SJCRH30 (cell line): ENCODE data around the gene LCP2. TPM values are rescaled to one million over a fixed set of nuclear protein-coding genes. Genes with fewer than 3 reads are reported as not detected.

Experiments used
- DNase-seq, 2 experiments: peaks; one replicate each; pipeline ENCODE4 v3.0.0-alpha.2; 2015 to 2020
- H3K27ac ChIP-seq: fragments of 250-450 bp; sonication (Bioruptor Pico); 2 replicates; pipeline ENCODE4 v1.5.1; 2020; ENCODE audit warnings: mild to moderate bottlenecking, moderate library complexity
- H3K27me3 ChIP-seq: fragments of 250-450 bp; sonication (Bioruptor Pico); 2 replicates; pipeline ENCODE4 v1.5.1; 2020; ENCODE audit warnings: mild to moderate bottlenecking, moderate library complexity
- H3K36me3 ChIP-seq: fragments of 250-450 bp; sonication (Bioruptor Pico); 2 replicates; pipeline ENCODE4 v1.5.1; 2020; ENCODE audit warnings: mild to moderate bottlenecking, moderate library complexity
- H3K4me1 ChIP-seq: fragments of 250-450 bp; sonication (Bioruptor Pico); 2 replicates; pipeline ENCODE4 v1.5.1; 2020; ENCODE audit warnings: mild to moderate bottlenecking, moderate library complexity
- H3K4me3 ChIP-seq: fragments of 250-450 bp; sonication (Bioruptor Pico); 2 replicates; pipeline ENCODE4 v1.5.1; 2020; ENCODE audit warnings: mild to moderate bottlenecking, moderate library complexity
- H3K9me3 ChIP-seq: fragments of 250-450 bp; sonication (Bioruptor Pico); replicated peaks from 2 replicates; pipeline ENCODE4 v1.5.1; 2020; ENCODE audit warnings: mild to moderate bottlenecking, moderate library complexity
- total RNA-seq: library from RNA; depleted of rRNA; stranded (reverse); fragments of >200 nt; shearing (Covaris generic); gene quantifications from 2 replicates; pipeline ENCODE4 v1.2.3, GENCODE V29; 2014

The LCP2 gene
- total RNA-seq, 1 experiment from 2014 or later = not detected

DNA sequence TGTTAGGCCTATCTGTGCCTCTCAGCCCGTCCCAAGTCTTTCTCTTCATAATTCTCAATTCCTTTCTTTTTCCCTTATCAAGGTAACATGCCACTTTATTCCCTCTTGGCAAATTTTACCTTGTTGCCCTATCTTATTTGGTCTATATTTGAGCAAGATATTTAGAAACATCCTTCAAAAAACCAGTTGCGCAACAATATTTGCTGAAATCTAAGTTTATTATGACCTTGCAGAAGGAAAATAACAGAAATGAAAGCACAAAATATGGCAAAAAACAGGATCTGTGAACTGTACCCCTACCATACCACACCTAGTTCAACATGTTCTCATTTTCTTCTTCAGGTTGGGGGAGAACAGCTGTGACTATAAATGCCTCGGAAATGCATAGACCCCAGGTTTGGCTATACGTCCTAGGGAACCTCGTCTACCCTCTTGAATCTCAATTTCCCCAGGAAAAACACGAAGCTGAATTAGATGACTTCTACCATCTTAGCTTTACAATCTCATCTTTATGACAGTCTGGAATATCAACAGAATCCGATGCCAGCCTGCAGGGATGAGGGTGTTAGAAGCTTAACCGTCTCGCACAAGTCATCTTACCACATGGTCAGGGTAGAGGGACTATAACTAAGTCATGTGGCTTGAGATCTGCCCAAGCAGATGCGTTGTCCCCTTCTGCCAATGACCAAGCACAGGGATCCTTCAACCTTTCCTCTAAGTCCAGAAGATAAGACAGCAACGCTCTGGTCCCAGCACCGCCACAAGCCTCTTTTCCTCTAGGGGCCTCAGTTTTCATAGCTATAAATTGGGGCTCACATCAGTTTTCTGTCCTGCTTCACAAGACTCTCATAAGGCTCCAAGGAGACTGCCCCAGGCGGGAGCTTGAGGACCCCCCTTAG lies 1.3 kb downstream of the LCP2 start:
- no peak overlapping the region for H3K4me3 ChIP-seq
- no peaks in the 10 kb centered on the region for H3K36me3 ChIP-seq
- H3K9me3 ChIP-seq = no peaks in the 10 kb centered on the region
- H3K27me3 ChIP-seq = no peaks in the 10 kb centered on the region; the same call in 1 of the 2 replicates
- no peak for DNase-seq
- no peaks in the 10 kb centered on the region for H3K4me1 ChIP-seq
- no peak overlapping the region for H3K27ac ChIP-seq

DNA sequence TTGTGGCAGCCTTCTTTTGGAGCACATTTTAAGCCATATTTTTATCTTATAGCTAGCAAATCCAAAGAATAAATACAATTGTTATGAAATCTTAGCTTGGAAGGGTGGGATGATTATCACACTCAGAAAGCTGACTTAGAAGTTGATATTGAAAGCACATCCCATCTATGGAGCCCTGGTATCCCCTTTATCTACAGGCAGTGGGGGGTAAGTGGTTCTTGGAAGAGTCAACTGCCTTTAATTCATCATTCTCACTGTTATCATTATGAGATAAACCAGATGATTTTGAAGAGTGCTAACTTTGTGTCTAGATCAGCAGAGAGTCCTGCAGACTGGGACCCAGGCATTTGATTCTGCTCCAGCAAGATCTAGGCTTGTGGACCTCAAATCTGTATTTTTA lies 3.0 kb downstream of the LCP2 start:
- H3K27ac ChIP-seq = no peak overlapping the region
- no peaks in the 10 kb centered on the region for H3K4me1 ChIP-seq
- no peak overlapping the region for H3K4me3 ChIP-seq
- no peaks in the 10 kb centered on the region for H3K9me3 ChIP-seq
- H3K27me3 ChIP-seq = no peaks in the 10 kb centered on the region; the same call in 1 of the 2 replicates
- H3K36me3 ChIP-seq = no peaks in the 10 kb centered on the region
- no peak for DNase-seq

DNA sequence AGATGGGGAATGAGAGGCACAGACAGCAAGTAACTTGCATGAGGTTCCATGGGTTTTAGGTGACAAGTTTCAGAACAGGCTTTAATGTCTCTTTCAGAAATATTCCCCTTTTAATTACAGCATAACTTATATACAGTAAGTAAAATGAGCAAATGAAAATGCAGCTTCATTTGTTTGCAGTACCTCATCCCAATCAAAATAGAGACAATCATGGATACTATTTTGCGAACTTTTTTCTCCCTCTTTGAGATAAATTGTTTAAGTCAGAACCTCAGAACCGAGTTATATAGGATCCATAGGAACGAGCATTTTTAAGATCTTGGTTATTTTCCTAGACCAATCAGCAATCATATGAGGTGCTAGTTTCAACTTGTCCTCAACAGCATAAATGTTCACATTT lies 3.5 kb downstream of the LCP2 start:
- no peak overlapping the region for H3K4me3 ChIP-seq
- no peak for DNase-seq
- H3K9me3 ChIP-seq = no peaks in the 10 kb centered on the region
- no peaks in the 10 kb centered on the region for H3K4me1 ChIP-seq
- H3K27ac ChIP-seq = no peak overlapping the region
- H3K36me3 ChIP-seq = no peaks in the 10 kb centered on the region
- no peaks in the 10 kb centered on the region; the same call in 1 of the 2 replicates for H3K27me3 ChIP-seq

DNA sequence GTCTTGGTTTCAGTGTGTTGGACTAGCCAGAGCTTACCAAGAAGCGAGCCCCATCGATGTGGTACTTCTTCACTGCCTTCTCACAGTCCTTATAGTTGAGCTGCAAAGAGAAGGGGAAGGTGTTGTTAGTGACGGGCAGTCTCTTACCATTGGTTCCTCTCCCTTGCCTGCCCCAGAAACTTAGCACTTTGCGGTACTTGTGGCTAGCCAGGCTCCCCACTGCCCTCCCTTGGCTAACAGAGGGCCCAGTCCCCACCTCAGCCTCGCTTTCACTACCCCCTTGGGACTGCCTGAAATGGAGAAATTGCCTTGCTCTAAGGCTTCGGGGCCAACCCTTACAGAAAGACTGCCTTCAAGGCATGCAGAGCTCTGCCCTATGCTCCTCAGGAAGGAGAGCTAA lies 4.3 kb downstream of the LCP2 start:
- Histone ChIP-seq H3K9me3 (no peaks in the 10 kb centered on the region), H3K36me3 (no peaks in the 10 kb centered on the region)
- no peak for DNase-seq

DNA sequence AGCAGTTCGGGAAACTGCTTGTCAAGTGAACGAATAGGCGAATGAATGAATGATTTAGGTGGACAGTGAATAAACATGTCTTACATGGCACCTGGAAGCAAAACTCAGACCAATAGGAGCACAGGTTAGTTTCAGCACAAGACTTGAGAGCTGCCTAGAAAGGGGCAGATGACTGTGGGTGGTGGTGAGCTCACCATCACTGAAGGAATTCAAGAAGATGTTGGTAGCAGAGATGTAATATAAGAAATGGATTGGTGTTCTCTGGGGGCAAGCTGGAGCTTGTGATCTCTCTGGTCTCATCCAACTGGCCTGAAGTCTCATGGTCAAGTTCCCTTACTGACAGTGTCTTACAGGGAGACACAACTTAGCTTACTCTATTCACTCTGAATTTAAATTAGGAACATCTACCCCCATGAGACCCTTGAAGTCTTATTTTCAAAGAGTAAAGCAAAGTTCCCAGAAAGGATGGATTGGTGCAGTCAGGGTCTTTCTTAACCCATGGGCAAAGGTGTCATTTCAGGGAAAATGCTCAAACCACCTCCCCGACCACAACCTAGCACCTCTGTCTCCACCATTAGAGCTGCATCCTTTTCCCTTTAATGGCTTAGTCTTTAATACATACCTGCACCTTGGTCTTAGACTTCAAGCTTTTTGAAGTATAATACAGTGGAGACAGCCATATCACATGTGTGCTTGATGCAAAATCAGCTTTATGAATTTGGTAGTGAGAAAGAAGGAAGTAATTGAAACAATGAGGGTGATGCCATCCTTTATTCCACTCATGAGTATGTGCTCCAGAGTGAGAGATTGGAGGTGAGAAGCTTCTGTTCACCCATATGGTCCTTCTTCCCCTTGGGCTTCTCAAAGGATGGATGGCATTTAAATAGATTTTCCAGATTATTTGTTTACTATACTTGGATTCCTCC lies 5.1 kb downstream of the LCP2 start:
- no peaks in the 10 kb centered on the region for H3K9me3 ChIP-seq
- DNase-seq = no peak
- no peak overlapping the region for H3K27ac ChIP-seq
- H3K27me3 ChIP-seq = no peaks in the 10 kb centered on the region; the same call in 1 of the 2 replicates
- H3K4me3 ChIP-seq = no peak overlapping the region
- no peaks in the 10 kb centered on the region for H3K36me3 ChIP-seq
- no peaks in the 10 kb centered on the region for H3K4me1 ChIP-seq

More for the DNA sequence above, 4.3 kb downstream of the LCP2 start:
- Histone ChIP-seq H3K4me3 (no peak overlapping the region), H3K27ac (no peak overlapping the region), H3K27me3 (no peaks in the 10 kb centered on the region; the same call in 1 of the 2 replicates), H3K4me1 (no peaks in the 10 kb centered on the region)

DNA sequence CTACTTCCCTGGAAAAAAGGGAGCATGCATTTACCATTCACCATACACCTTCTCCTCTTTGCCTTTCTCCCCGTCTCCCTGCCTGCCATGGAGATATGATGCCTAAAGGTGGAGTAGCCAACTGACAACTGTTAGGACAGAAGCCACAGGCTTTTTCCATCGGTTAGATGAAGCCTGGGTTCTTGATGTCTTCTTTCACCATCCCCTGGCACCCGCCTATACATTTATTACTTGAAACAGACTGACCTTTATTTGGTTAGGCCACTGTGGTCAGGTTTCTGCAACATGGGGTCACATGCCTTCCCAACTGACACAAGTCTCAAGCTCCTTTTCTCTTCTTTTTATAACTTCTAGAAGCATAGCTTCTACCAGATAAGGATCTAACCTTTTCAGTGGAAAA lies 7.1 kb downstream of the LCP2 start:
- Histone ChIP-seq H3K27me3 (no peaks in the 10 kb centered on the region), H3K4me3 (no peak overlapping the region), H3K4me1 (no peaks in the 10 kb centered on the region), H3K36me3 (no peaks in the 10 kb centered on the region), H3K9me3 (no peaks in the 10 kb centered on the region), H3K27ac (no peak overlapping the region)
- no peak for DNase-seq

DNA sequence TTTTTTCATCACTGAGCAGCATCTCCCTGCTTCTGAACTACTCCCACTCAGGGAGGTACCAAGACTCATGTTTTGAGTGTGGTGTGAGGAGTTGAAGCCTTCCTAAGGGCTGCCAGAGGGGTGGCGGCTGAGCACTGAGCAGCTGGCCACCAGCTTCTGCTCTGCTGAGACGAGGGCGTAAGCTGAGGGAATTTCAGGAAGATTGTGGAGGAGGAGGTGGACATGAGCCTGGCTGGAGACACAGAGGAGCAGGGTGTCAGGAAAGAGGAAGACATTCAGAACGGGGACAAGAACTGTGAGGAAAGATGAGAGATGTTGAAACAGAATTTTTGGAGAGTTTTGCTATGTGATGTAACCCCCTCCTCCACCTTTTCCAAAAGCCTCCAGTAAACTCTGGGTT lies 7.8 kb downstream of the LCP2 start:
- Histone ChIP-seq H3K27ac (no peak overlapping the region), H3K4me3 (no peak overlapping the region), H3K27me3 (no peaks in the 10 kb centered on the region), H3K9me3 (no peaks in the 10 kb centered on the region), H3K4me1 (no peaks in the 10 kb centered on the region), H3K36me3 (no peaks in the 10 kb centered on the region)
- DNase-seq = no peak

DNA sequence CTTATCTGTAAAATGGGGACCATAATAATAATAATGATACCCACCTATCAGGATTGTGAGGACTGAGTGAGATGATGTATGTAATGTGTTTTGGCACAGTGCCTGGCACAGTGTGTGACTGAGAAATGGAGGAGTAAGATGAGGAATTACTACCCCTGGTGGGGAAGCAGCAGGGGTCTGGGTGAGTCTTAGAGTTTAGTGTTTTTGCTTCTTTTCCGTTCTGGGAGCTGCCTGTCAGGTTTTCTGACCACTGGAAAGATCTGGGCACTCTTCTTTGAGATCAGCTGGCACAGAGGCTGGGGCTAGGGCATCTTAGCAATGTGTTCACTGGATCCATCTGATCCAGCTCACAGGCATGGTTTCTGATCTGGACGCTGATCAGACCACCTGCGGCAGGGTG lies 8.5 kb downstream of the LCP2 start:
- H3K36me3 ChIP-seq = no peaks in the 10 kb centered on the region
- no peak for DNase-seq
- no peaks in the 10 kb centered on the region for H3K27me3 ChIP-seq
- H3K4me3 ChIP-seq = no peak overlapping the region
- no peak overlapping the region for H3K27ac ChIP-seq
- no peaks in the 10 kb centered on the region for H3K4me1 ChIP-seq
- no peaks in the 10 kb centered on the region for H3K9me3 ChIP-seq

DNA sequence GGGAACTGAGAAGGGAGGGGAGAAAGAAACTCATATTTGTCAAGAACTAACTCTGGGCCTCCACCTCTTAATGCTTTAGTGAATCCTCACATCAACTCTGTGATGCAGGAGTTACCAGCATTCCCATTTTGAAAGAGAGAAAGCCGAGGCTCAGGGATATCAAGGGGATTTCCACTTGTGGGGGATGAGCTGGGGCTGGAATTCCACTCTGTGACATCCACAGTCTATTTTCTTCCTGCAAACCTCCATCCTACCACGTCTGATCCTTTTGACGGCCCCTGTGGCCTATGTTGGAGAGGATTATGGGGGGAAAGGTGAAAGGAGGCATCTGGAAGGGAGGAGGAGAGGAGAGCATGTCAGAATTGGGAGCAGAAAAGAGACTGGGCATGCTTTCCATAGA lies 9.0 kb downstream of the LCP2 start:
- Histone ChIP-seq H3K27ac (no peak overlapping the region), H3K4me1 (no peaks in the 10 kb centered on the region), H3K27me3 (no peaks in the 10 kb centered on the region), H3K9me3 (no peaks in the 10 kb centered on the region), H3K4me3 (no peak overlapping the region), H3K36me3 (no peaks in the 10 kb centered on the region)
- no peak for DNase-seq

DNA sequence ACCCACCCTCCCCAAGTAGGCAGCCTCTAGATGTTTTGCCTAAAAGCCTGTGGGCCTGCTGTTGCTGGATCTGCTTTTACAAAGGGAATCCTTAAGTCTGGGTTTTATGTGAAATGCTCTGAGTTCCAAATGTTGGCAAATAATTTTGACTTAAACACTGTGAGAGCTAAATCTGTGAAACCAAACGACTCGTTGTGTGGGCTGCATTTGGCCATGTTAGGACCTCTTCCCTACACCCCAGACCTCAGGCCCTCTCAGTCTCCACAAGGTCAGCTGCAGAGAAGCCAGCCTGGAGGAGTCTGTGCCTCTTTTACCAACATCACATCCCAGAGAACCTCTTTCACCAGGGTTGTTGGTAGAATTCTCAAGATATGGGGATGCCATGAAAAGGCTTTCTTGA lies 9.4 kb downstream of the LCP2 start:
- Histone ChIP-seq H3K36me3 (no peaks in the 10 kb centered on the region), H3K27me3 (no peaks in the 10 kb centered on the region), H3K4me3 (no peak overlapping the region), H3K9me3 (no peaks in the 10 kb centered on the region), H3K4me1 (no peaks in the 10 kb centered on the region), H3K27ac (no peak overlapping the region)
- no peak for DNase-seq

DNA sequence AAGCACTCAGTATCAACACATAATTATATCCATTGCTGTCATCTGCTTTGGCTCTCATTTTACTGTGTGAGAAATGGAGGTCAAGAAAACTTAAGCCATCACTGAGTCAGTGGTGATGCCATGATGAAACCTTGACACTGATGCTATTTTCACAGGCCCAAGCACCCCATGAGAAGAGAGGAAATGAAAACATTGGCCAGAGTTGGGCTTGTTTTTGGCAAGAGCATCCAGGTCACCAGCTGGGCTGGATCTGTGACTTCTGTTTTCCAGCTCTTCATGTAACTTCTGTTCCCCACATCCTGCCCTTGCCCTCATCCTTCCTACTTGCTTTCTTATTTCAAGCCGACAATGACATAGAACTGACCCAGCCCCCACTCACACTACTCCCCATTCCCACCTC lies 10.0 kb downstream of the LCP2 start:
- H3K9me3 ChIP-seq = no peaks in the 10 kb centered on the region
- no peaks in the 10 kb centered on the region for H3K27me3 ChIP-seq
- no peak for DNase-seq
- no peaks in the 10 kb centered on the region for H3K36me3 ChIP-seq
- no peaks in the 10 kb centered on the region for H3K4me1 ChIP-seq
- H3K4me3 ChIP-seq = no peak overlapping the region
- H3K27ac ChIP-seq = no peak overlapping the region

DNA sequence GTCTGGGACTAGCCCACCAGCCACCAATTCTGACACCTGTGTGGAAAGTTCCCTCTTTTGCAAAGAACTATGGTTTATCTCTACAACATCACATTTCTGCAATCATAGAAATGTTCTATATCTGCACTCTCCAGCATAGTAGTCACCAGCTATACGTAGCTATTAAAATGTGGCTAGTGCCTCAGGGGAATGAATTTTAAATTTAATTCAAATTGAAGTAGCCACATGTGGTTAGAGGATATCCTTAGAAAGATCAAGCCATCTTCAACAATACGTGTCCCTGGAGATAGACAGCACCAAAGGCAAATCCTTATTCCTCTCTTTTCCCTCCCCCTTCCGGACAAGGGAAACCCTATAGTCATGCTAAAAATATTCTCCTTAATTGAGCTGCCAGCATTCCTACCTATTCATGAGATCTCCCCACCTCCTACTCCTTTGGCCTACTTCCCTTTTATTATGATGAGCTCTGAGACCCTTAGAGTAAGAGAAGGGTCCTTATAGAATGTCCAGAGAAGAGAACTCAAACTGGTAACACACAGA lies 11.1 kb downstream of the LCP2 start:
- no peak overlapping the region for H3K4me3 ChIP-seq
- H3K9me3 ChIP-seq = no peaks in the 10 kb centered on the region
- no peak overlapping the region for H3K27ac ChIP-seq
- no peaks in the 10 kb centered on the region for H3K27me3 ChIP-seq
- H3K4me1 ChIP-seq = no peaks in the 10 kb centered on the region
- no peaks in the 10 kb centered on the region for H3K36me3 ChIP-seq
- DNase-seq = no peak

DNA sequence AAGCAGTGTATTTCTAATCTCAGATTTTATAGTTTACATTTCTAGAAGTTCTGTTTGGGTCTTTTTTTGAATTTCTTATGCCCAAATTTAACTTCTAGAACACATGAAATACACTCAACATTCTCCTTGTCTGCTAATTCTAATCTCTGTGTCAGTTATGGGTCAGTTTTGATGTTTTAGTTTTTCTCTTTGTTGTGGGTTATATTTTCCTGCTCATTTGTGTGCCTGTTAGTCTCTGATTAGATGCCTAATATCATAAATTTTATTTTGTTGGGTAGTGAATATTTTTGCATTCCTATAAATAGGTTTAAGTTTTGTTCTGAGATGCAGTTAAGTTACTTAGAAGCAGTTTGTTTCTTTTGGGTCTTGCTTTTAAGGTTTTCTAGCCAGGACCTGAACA lies 12.4 kb downstream of the LCP2 start:
- H3K27me3 ChIP-seq = no peaks in the 10 kb centered on the region
- DNase-seq = no peak

DNA sequence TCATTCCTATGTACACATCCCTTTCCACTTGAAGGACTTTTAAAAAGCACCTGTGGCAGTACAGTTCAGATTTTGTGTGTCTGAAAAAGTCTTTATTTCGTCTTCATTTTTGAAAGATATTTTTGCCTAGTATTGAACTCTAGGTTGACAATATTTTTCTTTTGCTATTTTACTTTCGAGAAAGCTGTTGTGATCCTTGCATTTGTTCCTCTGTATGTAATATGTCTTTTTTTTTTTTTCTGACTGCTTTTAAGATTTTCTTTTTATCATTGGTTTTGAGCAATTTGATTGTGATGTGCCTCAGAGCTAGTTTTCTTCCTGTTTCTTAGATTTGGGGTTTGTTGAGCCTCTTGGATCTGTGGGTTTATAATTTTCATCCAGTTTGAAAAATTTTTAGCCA lies 13.3 kb downstream of the LCP2 start:
- Histone ChIP-seq H3K9me3 (no peaks in the 10 kb centered on the region), H3K27me3 (no peaks in the 10 kb centered on the region), H3K4me3 (no peak overlapping the region), H3K4me1 (no peaks in the 10 kb centered on the region), H3K36me3 (no peaks in the 10 kb centered on the region), H3K27ac (no peak overlapping the region)
- no peak for DNase-seq

More for the DNA sequence above, 12.4 kb downstream of the LCP2 start:
- H3K4me3 ChIP-seq = no peak overlapping the region
- H3K4me1 ChIP-seq = no peaks in the 10 kb centered on the region
- H3K36me3 ChIP-seq = no peaks in the 10 kb centered on the region
- no peak overlapping the region for H3K27ac ChIP-seq
- no peaks in the 10 kb centered on the region for H3K9me3 ChIP-seq

DNA sequence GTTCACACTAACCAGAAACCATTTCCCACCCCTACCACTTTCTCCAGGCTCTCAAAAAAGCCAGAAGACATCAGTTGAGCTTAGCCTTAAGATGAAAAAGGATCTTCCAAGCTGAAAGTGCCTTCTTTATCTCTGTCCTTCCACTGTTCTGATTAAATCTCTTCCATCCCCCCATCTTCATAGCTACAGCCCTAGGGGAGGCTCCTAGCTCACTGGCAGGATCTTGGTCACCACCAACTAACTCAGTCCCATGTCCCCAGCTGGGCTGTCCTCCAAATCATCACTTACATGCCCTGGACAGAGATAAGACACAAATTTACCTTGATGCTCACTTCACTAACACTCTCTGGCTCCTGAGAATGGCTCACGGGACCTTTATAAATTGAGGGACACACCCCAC lies 14.3 kb downstream of the LCP2 start:
- DNase-seq = no peak
- Histone ChIP-seq H3K4me3 (no peak overlapping the region), H3K4me1 (no peaks in the 10 kb centered on the region), H3K27ac (no peak overlapping the region), H3K9me3 (no peaks in the 10 kb centered on the region), H3K36me3 (no peaks in the 10 kb centered on the region), H3K27me3 (no peaks in the 10 kb centered on the region)
